HepG2 (cell line): ENCODE data around the gene NCR3LG1. TPM values are rescaled to one million over a fixed set of nuclear protein-coding genes. Genes with fewer than 3 reads are reported as not detected.
A peak's percentile ranks its signal among the peaks of the same experiment; 100 is the strongest.
"Not testable (repeated sequence)": the region's sequence is repeated elsewhere in the genome, so short reads cannot be mapped to it uniquely, and the experiment has no call there.

Experiments used
- ATAC-seq: fragments of 200-7000 bp; cut with Tn5 transposase; 3 replicates; pipeline ENCODE4 v1.9.1; 2020; ENCODE audit warnings: mild to moderate bottlenecking, moderate library complexity
- BruUV-seq: library from RNA; stranded (reverse); fragments of 400-500 nt; replicated peaks from 2 replicates; lab custom pipeline; 2021; lab: Mats Ljungman, UMichigan
- CTCF ChIA-PET: fragments of 300-600 bp; formaldehyde crosslinking; extraction: SDS; loops from one replicate; lab custom pipeline; 2021; ENCODE audit warnings: low total read pairs, inconsistent platforms, low intra/inter-chr PET ratio; lab: Yijun Ruan, JAX
- POLR2A ChIA-PET: fragments of 350-600 bp; sonication (Branson Sonifier 250); formaldehyde crosslinking; loops from one replicate; lab custom pipeline; 2020; ENCODE audit warnings: antibody characterized with exemption, inconsistent platforms; lab: Yijun Ruan, JAX
- DNase-seq: peaks from one replicate; pipeline ENCODE4 v3.0.0-alpha.2; 2015; ENCODE audit warnings: low spot score
- FAIRE-seq: peaks from 3 replicates; lab custom pipeline; 2011; peaks lifted over from hg19 to GRCh38; lab: Jason Lieb, UNC
- H2AFZ ChIP-seq: one replicate; pipeline ENCODE4 v1.6.1; 2011; ENCODE audit warnings: low read length, inconsistent platforms
- H3K27ac ChIP-seq: fragments of 300-600 bp; 3 replicates; pipeline ENCODE4 v1.8.0; 2011; ENCODE audit warnings: mixed run types, mild to moderate bottlenecking, mixed read lengths, low read length, inconsistent platforms; ENCODE audit not compliant: insufficient read depth; ENCODE audit errors: extremely low read length
- H3K27me3 ChIP-seq, 2 experiments: fragments of 200-600 bp in 1 of 2; 2 replicates in 1 of 2; 3 replicates in 1 of 2; pipeline versions ENCODE4 v1.6.0 to v1.8.0; 2011; ENCODE audit warnings: low read length in 2 of 2, mild to moderate bottlenecking in 2 of 2, moderate library complexity in 2 of 2, inconsistent platforms in 1 of 2; ENCODE audit not compliant: insufficient read depth in 2 of 2, control insufficient read depth in 1 of 2
- H3K36me3 ChIP-seq, 2 experiments: fragments of 200-600 bp in 1 of 2; replicated peaks in 1 of 2; 2 replicates in 1 of 2; 3 replicates in 1 of 2; pipeline versions ENCODE4 v1.5.1 to v1.8.0; 2011; ENCODE audit warnings: low read length in 2 of 2, inconsistent platforms in 1 of 2; ENCODE audit not compliant: insufficient read depth in 2 of 2, control insufficient read depth in 1 of 2
- H3K4me1 ChIP-seq: 2 replicates; pipeline ENCODE4 v1.5.1; 2012; ENCODE audit warnings: low read length, inconsistent platforms; ENCODE audit not compliant: insufficient read depth
- H3K4me2 ChIP-seq: 2 replicates; pipeline ENCODE4 v1.6.0; 2011; ENCODE audit warnings: low read depth, low read length, inconsistent platforms
- H3K4me3 ChIP-seq, 3 experiments: fragments of 200-600 bp in 1 of 3; sonication (generic), shearing (Covaris generic) in 1 of 3; replicated peaks in 1 of 3; 2 replicates each; pipeline ENCODE4 v1.5.1; 2011 to 2016; ENCODE audit warnings: low read length in 3 of 3, inconsistent platforms in 2 of 3, low read depth in 2 of 3, mild to moderate bottlenecking in 2 of 3, control low read depth in 1 of 3, mixed read lengths in 1 of 3; ENCODE audit not compliant: insufficient read depth in 1 of 3
- H3K79me2 ChIP-seq: one replicate; pipeline ENCODE4 v1.6.1; 2011; ENCODE audit warnings: low read length, inconsistent platforms; ENCODE audit not compliant: insufficient read depth
- H3K9ac ChIP-seq: 2 replicates; pipeline ENCODE4 v1.6.0; 2011; ENCODE audit warnings: mild to moderate bottlenecking, low read depth, low read length, inconsistent platforms; ENCODE audit not compliant: insufficient read depth
- H3K9me3 ChIP-seq: 2 replicates; pipeline ENCODE4 v1.5.1; 2012; ENCODE audit warnings: mild to moderate bottlenecking, low read length
- H4K20me1 ChIP-seq: 2 replicates; pipeline ENCODE4 v1.6.0; 2011; ENCODE audit warnings: inconsistent platforms, mild to moderate bottlenecking, low read length, moderate library complexity; ENCODE audit not compliant: insufficient read depth
- JUND ChIP-seq: sonication (generic); formaldehyde crosslinking; IDR thresholded peaks from 2 replicates; pipeline ENCODE4 v1.8.0; 2022; ENCODE audit warnings: mild to moderate bottlenecking, missing genetic modification reagents
- NFATC3 ChIP-seq: sonication (generic); formaldehyde crosslinking; IDR thresholded peaks from 2 replicates; pipeline ENCODE4 v1.5.1; 2020; ENCODE audit warnings: mild to moderate bottlenecking, missing genetic modification reagents
- TBP ChIP-seq: sonication (generic); formaldehyde crosslinking; IDR thresholded peaks from 2 replicates; pipeline ENCODE4 v1.5.0; 2020; ENCODE audit warnings: missing genetic modification reagents
- TGIF2 ChIP-seq: IDR thresholded peaks from 2 replicates; pipeline ENCODE4 v1.6.1; 2016; ENCODE audit warnings: control low read depth, missing compliant biosample characterization
- ZBTB43 ChIP-seq: sonication (generic); formaldehyde crosslinking; conservative IDR thresholded peaks from 2 replicates; pipeline ENCODE4 v1.4.0; 2020; ENCODE audit warnings: missing genetic modification reagents
- ZFP91 ChIP-seq: sonication (generic); formaldehyde crosslinking; IDR thresholded peaks from 2 replicates; pipeline ENCODE4 v1.9.0; 2022; ENCODE audit warnings: missing genetic modification reagents, mild to moderate bottlenecking, borderline replicate concordance
- ZMYM3 ChIP-seq: sonication (generic); formaldehyde crosslinking; IDR thresholded peaks from 2 replicates; pipeline ENCODE4 v1.5.1; 2020; ENCODE audit warnings: mild to moderate bottlenecking, missing genetic modification reagents
- ZNF263 ChIP-seq: sonication (generic); formaldehyde crosslinking; IDR thresholded peaks from 2 replicates; pipeline ENCODE4 v1.4.0; 2020; ENCODE audit warnings: missing genetic modification reagents
- WGBS: methylation state at CpG from one replicate; pipeline ENCODE4 v1.1.6; 2017; ENCODE audit warnings: low lambda C conversion rate; 5-methylcytosine and 5-hydroxymethylcytosine counted together
- in situ Hi-C: cut with HindIII; loops from 2 replicates; pipeline ENCODE4 v1.10.0; 2017; ENCODE audit warnings: low pct_unique_long_range_greater_than_20kb; ENCODE audit not compliant: extremely low pct_ligation_motif_present
- intact Hi-C: fragments of 100-400 bp; cut with micrococcal nuclease; formaldehyde crosslinking; loops from one replicate; pipeline ENCODE4 v1.10.0; 2022; ENCODE audit not compliant: unreplicated experiment
- polyA plus RNA-seq, 8 experiments: library from polyadenylated mRNA; depleted of rRNA in 3 of 8; stranded (reverse) in 7 of 8; unstranded in 1 of 8; fragments of >200 nt; fragmentation: Illumina TruSeq in 4 of 8; extraction: Trizol in 4 of 8; gene quantifications; 2 replicates each; pipeline versions ENCODE4 v1.2.1 to v1.2.3, GENCODE V29; 2011 to 2016; ENCODE audit warnings: low read depth in 4 of 8, missing spikeins in 1 of 8, mixed read lengths in 1 of 8; ENCODE audit not compliant: insufficient read depth in 1 of 8
- total RNA-seq, 5 experiments: library from RNA; depleted of rRNA; stranded (reverse); fragments of >200 nt; fragmentation: Illumina TruSeq; extraction: Trizol; gene quantifications; 2 replicates each; pipeline ENCODE4 v1.2.3, GENCODE V29; 2016; ENCODE audit warnings: low read depth in 1 of 5
- TF ChIP-seq, protein P1 (sequence below): sonication (generic); formaldehyde crosslinking; IDR thresholded peaks from 2 replicates; pipeline ENCODE4 v1.4.0; 2020; ENCODE audit warnings: missing genetic modification reagents, borderline replicate concordance

NCR3LG1 gene
- total and polyA plus RNA-seq, 2 of the 13 experiments (the other 11 are each of a cell fraction or from before 2014, with no cell fraction given): 16.1 to 25.1 TPM

DNA sequence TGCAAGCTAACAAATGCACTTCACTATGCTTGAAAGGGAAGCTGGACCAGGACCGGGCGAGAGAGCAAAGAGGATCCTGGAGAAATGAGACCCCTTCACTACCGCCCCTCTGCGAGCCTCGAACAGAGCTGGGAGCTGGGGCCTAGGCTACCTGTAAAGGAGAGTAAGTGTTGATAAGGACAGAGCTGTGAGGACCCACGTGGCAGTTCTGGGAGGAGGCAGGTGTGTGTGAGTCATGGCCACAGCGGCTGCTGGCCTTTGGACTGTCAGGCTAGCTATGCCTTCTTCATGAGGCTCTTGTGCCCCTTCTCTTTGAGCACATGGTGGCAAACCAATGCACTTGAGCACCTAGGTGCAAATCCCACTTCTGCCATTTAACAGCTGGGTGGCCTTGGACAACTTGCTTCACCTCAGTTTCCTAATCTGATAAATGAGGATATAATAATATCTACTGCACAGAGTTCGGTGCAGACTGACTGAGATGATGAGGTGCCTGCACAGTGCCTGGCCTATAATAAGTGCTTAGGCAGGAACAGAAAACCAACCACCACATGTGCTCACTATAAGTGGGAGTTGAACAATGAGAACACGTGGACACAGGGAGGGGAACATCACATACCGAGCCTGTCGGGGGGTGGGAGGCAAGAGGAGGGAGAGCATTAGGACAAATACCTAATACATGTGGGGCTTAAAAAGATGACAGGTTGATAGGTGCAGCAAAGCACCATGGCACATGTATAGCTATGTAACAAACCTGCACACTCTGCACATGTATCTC is 72.1 kb downstream of the NCR3LG1 start (continued):
- TF ChIP-seq JUND: peak; percentile 68; the same call in 1 of the 2 replicates
- TF ChIP-seq, protein P1, sequence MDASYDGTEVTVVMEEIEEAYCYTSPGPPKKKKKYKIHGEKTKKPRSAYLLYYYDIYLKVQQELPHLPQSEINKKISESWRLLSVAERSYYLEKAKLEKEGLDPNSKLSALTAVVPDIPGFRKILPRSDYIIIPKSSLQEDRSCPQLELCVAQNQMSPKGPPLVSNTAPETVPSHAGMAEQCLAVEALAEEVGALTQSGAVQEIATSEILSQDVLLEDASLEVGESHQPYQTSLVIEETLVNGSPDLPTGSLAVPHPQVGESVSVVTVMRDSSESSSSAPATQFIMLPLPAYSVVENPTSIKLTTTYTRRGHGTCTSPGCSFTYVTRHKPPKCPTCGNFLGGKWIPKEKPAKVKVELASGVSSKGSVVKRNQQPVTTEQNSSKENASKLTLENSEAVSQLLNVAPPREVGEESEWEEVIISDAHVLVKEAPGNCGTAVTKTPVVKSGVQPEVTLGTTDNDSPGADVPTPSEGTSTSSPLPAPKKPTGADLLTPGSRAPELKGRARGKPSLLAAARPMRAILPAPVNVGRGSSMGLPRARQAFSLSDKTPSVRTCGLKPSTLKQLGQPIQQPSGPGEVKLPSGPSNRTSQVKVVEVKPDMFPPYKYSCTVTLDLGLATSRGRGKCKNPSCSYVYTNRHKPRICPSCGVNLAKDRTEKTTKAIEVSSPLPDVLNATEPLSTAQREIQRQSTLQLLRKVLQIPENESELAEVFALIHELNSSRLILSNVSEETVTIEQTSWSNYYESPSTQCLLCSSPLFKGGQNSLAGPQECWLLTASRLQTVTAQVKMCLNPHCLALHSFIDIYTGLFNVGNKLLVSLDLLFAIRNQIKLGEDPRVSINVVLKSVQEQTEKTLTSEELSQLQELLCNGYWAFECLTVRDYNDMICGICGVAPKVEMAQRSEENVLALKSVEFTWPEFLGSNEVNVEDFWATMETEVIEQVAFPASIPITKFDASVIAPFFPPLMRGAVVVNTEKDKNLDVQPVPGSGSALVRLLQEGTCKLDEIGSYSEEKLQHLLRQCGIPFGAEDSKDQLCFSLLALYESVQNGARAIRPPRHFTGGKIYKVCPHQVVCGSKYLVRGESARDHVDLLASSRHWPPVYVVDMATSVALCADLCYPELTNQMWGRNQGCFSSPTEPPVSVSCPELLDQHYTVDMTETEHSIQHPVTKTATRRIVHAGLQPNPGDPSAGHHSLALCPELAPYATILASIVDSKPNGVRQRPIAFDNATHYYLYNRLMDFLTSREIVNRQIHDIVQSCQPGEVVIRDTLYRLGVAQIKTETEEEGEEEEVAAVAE: no peak
- TF ChIP-seq ZMYM3: 0 out of 2 replicates have a peak, but pooled peaks have one; percentile 16
- peak; percentile 62 for TF ChIP-seq ZNF263
- no peak for TF ChIP-seq TBP (CRISPR knock-in tag)
- peak; percentile 55; the same call in 1 of the 2 replicates for TF ChIP-seq ZBTB43 (CRISPR knock-in tag)
- no peak for TF ChIP-seq TGIF2 (CRISPR knock-in tag)
- TF ChIP-seq NFATC3 (CRISPR knock-in tag): 0 out of 2 replicates have a peak, but pooled peaks have one; percentile 27
- TF ChIP-seq ZFP91: 0 out of 2 replicates have a peak, but pooled peaks have one; percentile 22

DNA sequence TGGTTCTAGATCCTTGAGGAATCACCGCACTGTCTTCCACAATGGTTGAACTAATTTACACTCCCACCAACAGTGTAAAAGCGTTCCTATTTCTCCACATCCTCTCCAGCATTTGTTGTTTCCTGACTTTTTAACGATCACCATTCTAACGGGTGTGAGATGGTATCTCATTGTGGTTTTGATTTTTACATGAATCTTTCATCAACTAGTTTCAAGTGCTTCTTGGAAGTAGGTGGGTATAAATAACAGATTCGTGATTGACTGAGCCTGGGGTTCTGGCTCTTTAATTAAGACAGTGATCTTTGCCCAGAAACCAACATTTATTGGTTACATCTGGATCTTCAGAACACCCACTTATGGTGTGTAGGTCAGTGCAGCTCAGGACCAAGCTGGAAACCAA is 74.6 kb downstream of the NCR3LG1 start:
- H3K4me3 ChIP-seq, H2AFZ ChIP-seq, H3K27ac ChIP-seq, in situ Hi-C loops, H3K27me3 ChIP-seq, intact Hi-C loops, CTCF ChIA-PET, H4K20me1 ChIP-seq, H3K36me3 ChIP-seq, DNase-seq, ATAC-seq, POLR2A ChIA-PET, H3K79me2 ChIP-seq, H3K9ac ChIP-seq, FAIRE-seq, H3K9me3 ChIP-seq, H3K4me2 ChIP-seq, BruUV-seq: not testable (repeated sequence)
- 37% methylated on average over 5 of the region's 5 CpGs for WGBS
- H3K4me1 ChIP-seq: peaks cover 10% of the 10 kb centered on the region
